Stimulated activated CD8-positive, alpha-beta memory T cell treated with anti-CD3 and anti-CD28 coated beads, Interleukin-15, amount 100 ng/mL, for 4 hours (primary cell): Measurements from ENCODE around the gene CTSZ.
"Not testable (repeated sequence)": the region's sequence is repeated elsewhere in the genome, so short reads cannot be mapped to it uniquely, and the experiment has no call there.

Experiments used
- DNase-seq, 2 donors: peaks; one replicate each; pipeline ENCODE4 v3.0.0-alpha.2; 2020; ENCODE audit warnings: low read depth in 2 of 2

The CTSZ gene

GRCh38 chr20:58997141-58997770 lies 9.8 kb downstream of the CTSZ start:
- no peak for DNase-seq

GRCh38 chr20:58996226-58996611 lies 10.8 kb downstream of the CTSZ start:
- no peak for DNase-seq

- DNase-seq: no peak
These were observed 11.4 kb downstream of the CTSZ start for GRCh38 chr20:58995461-58996225.

- no peak for DNase-seq
These were observed 12.5 kb downstream of the CTSZ start for GRCh38 chr20:58994390-58995159.

- no peak for DNase-seq
These were observed 13.5 kb downstream of the CTSZ start for GRCh38 chr20:58993332-58994248.

GRCh38 chr20:58992911-58993310 lies 14.1 kb downstream of the CTSZ start:
- no peak for DNase-seq

GRCh38 chr20:58991715-58992114 lies 15.3 kb downstream of the CTSZ start:
- no peak for DNase-seq

- DNase-seq: no peak
These were observed 16.2 kb downstream of the CTSZ start for GRCh38 chr20:58990651-58991445.

- DNase-seq: no peak
These were observed 17.9 kb downstream of the CTSZ start for GRCh38 chr20:58989196-58989595.

GRCh38 chr20:58988565-58988882 lies 18.5 kb downstream of the CTSZ start:
- DNase-seq: no peak

GRCh38 chr20:58987790-58988564 lies 19.1 kb downstream of the CTSZ start:
- no peak for DNase-seq

- no peak for DNase-seq
These were observed 20.0 kb downstream of the CTSZ start for GRCh38 chr20:58986968-58987517.

- DNase-seq: no peak
These were observed 20.6 kb downstream of the CTSZ start for GRCh38 chr20:58986286-58986967.

- DNase-seq: no peak
These were observed 21.4 kb downstream of the CTSZ start for GRCh38 chr20:58985656-58986055.

- no peak for DNase-seq
These were observed 22.4 kb downstream of the CTSZ start for GRCh38 chr20:58984691-58985090.

- DNase-seq: not testable (repeated sequence)
These were observed 24.0 kb downstream of the CTSZ start for GRCh38 chr20:58983115-58983468.

- DNase-seq: no peak
These were observed 24.5 kb downstream of the CTSZ start for GRCh38 chr20:58982406-58983114.

GRCh38 chr20:58981628-58982364 lies 25.3 kb downstream of the CTSZ start:
- no peak for DNase-seq
